ENCODE results near the gene DEFB121. TPM values are rescaled to one million over a fixed set of nuclear protein-coding genes. Genes with fewer than 3 reads are reported as not detected.
"Not testable (repeated sequence)": the region's sequence is repeated elsewhere in the genome, so short reads cannot be mapped to it uniquely, and the experiment has no call there.

DEFB121 gene
- not detected for total RNA-seq
- polyA plus RNA-seq (ENCODE audit: insufficient read length in 2 of 2) = not detected
- long read RNA-seq, donor 1 = 0 reads
- long read RNA-seq, donor 2 = 0 reads
- long read RNA-seq, donor 3 = 0 reads
- long read RNA-seq, donor 4 = 0 reads

DNA sequence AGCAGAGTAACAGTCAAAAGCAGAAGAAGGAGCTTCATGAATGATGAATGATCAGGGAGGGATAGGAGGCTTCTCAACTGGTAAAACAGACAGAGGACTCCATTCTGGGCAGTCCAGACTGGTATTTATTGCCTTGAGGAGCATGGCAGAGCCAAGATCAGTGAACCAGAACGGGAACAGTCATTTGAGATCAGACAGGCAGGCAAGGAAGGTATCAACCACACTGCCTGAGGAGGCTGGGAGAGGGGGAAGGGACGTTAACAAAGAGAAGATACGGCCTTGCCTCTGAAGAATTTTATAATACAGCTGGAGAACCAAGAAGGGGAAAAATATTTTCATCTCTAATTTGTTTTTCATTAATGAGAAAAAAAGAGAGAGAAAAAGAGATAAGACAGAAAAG lies at the start of gene DEFB121:
Gene DEFB121 (minus strand): TSS at position 101 of the 400 bp plus-strand sequence. CDS start 63 bp downstream, at position 38.
- no peaks in the 10 kb centered on the region for H3K36me3 ChIP-seq (ENCODE audit: control insufficient read depth, insufficient read depth, low read length)
- H3K27ac ChIP-seq (ENCODE audit: low read depth, low read length) = no peak within 1 kb of the TSS
- no peaks in the 10 kb centered on the region for H3K4me1 ChIP-seq (ENCODE audit: control insufficient read depth, insufficient read depth, low read length)
- H3K27me3 ChIP-seq (ENCODE audit: control insufficient read depth, insufficient read depth, low read length) = no peaks in the 10 kb centered on the region
- no peak within 1 kb of the TSS for H3K4me3 ChIP-seq (ENCODE audit: low read depth, low read length)
- peaks cover 3% of the 10 kb centered on the region for H3K9me3 ChIP-seq (ENCODE audit: control insufficient read depth, insufficient read depth, low read length)
- DNase-seq (ENCODE audit: low read depth in 4 of 6, low spot score in 6 of 6) = no peak
- 0% methylated on average over 1 of the region's 3 CpGs for WGBS (ENCODE audit: insufficient coverage)

DNA sequence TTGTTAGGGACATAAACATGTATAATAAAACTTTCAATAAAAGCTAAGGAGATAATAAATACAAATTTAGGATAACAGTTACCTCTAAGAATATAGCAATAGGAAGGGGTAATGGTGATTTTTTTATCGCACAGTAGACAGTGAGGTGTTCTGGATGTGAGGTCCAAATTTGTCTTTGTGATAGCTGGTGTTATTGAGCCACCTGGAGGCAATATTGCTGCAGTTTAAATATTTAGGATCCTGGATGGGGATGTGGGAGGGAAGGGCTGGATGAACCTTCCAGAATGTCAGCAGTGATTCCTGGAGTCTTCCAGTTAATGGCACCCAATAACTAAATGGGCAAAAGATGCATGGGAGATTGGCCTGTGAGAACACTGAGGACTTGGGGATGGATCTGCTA lies 48.3 kb upstream of the DEFB121 start:
- Histone ChIP-seq H3K4me3 (ENCODE audit: low read depth, low read length) (no peak overlapping the region), H3K27me3 (ENCODE audit: control insufficient read depth, insufficient read depth, low read length) (no peaks in the 10 kb centered on the region), H3K9me3 (ENCODE audit: control insufficient read depth, insufficient read depth, low read length) (no peaks in the 10 kb centered on the region), H3K36me3 (ENCODE audit: control insufficient read depth, insufficient read depth, low read length) (no peaks in the 10 kb centered on the region), H3K27ac (ENCODE audit: low read depth, low read length) (no peak overlapping the region), H3K4me1 (ENCODE audit: control insufficient read depth, insufficient read depth, low read length) (no peaks in the 10 kb centered on the region)
- WGBS (ENCODE audit: insufficient coverage) = 100% methylated on average over 1 of the region's 1 CpG
- no peak for DNase-seq (ENCODE audit: low read depth in 4 of 6, low spot score in 6 of 6)

- Histone ChIP-seq H3K4me3 (ENCODE audit: low read depth, low read length) (no peak overlapping the region), H3K4me1 (ENCODE audit: control insufficient read depth, insufficient read depth, low read length) (no peaks in the 10 kb centered on the region), H3K36me3 (ENCODE audit: control insufficient read depth, insufficient read depth, low read length) (no peaks in the 10 kb centered on the region), H3K27ac (ENCODE audit: low read depth, low read length) (no peak overlapping the region), H3K9me3 (ENCODE audit: control insufficient read depth, insufficient read depth, low read length) (peaks cover 1% of the 10 kb centered on the region), H3K27me3 (ENCODE audit: control insufficient read depth, insufficient read depth, low read length) (no peaks in the 10 kb centered on the region)
- WGBS (ENCODE audit: insufficient coverage) = 75% methylated on average over 2 of the region's 2 CpGs
- no peak for DNase-seq (ENCODE audit: low read depth in 4 of 6, low spot score in 6 of 6)
Observed at GRCh38 chr20:31452575-31452974, 46.6 kb upstream of the DEFB121 start.

GRCh38 chr20:31449511-31450414 lies 43.7 kb upstream of the DEFB121 start:
- no peak for DNase-seq (ENCODE audit: low read depth in 4 of 6, low spot score in 6 of 6)
- H3K27me3 ChIP-seq (ENCODE audit: control insufficient read depth, insufficient read depth, low read length) = no peaks in the 10 kb centered on the region

DNA sequence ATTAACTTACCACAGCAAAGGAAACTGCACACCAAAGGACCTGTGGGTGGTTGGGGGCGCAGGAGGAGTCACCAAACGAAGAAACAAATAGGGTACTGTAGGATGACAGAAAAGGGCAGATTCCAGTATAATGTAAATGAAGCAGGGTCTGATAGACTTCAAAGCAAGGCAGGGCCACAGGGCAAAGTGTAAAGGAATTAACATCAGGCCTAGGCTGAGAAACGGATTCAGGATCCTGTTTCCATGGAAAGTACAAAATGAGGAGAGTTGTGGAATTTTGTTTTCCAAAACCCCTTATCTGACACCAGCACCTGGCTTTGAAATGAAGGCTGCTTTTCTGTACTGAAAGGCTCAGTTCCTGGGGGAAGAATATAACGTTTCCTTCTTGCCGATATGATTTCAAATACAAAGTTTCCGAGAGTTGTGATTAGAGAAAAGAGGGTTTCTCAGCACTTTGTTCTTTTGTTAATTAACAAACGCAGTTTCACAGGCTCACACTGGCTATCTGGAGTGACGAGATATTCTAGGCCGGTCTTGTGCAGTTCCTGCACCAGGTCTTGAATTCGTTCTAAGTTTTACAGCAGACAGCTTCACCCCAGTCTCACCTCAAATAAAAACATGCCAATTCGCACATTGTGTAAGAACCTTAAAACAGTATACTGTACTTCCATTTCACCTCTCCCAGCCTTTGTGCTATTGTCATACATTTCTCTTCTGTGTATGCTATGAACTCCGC lies 40.2 kb upstream of the DEFB121 start:
- no peak overlapping the region for H3K4me3 ChIP-seq (ENCODE audit: low read depth, low read length)

More at GRCh38 chr20:31449511-31450414, 43.7 kb upstream of the DEFB121 start:
- no peak overlapping the region for H3K4me3 ChIP-seq (ENCODE audit: low read depth, low read length)
- peaks cover 1% of the 10 kb centered on the region for H3K9me3 ChIP-seq (ENCODE audit: control insufficient read depth, insufficient read depth, low read length)
- no peaks in the 10 kb centered on the region for H3K4me1 ChIP-seq (ENCODE audit: control insufficient read depth, insufficient read depth, low read length)
- H3K36me3 ChIP-seq (ENCODE audit: control insufficient read depth, insufficient read depth, low read length) = no peaks in the 10 kb centered on the region
- 60% methylated on average over 1 of the region's 8 CpGs for WGBS (ENCODE audit: insufficient coverage)
- no peak overlapping the region for H3K27ac ChIP-seq (ENCODE audit: low read depth, low read length)

GRCh38 chr20:31440012-31440659 lies 34.1 kb upstream of the DEFB121 start, which contains the start of gene DEFB123:
Gene DEFB123 (plus strand): TSS chr20:31440632. CDS start chr20:31440699, 67 bp downstream.
- Histone ChIP-seq H3K4me1 (ENCODE audit: control insufficient read depth, insufficient read depth, low read length) (no peaks in the 10 kb centered on the region), H3K27ac (ENCODE audit: low read depth, low read length) (no peak within 1 kb of the TSS), H3K27me3 (ENCODE audit: control insufficient read depth, insufficient read depth, low read length) (no peaks in the 10 kb centered on the region), H3K9me3 (ENCODE audit: control insufficient read depth, insufficient read depth, low read length) (no peaks in the 10 kb centered on the region), H3K4me3 (ENCODE audit: low read depth, low read length) (no peak within 1 kb of the TSS), H3K36me3 (ENCODE audit: control insufficient read depth, insufficient read depth, low read length) (no peaks in the 10 kb centered on the region)
- WGBS (ENCODE audit: insufficient coverage) = 71% methylated on average over 14 of the region's 16 CpGs
- no peak for DNase-seq (ENCODE audit: low read depth in 4 of 6, low spot score in 6 of 6)

More for the DNA sequence above, 40.2 kb upstream of the DEFB121 start:
- H3K27ac ChIP-seq (ENCODE audit: low read depth, low read length) = no peak overlapping the region
- peaks cover 1% of the 10 kb centered on the region for H3K9me3 ChIP-seq (ENCODE audit: control insufficient read depth, insufficient read depth, low read length)
- H3K4me1 ChIP-seq (ENCODE audit: control insufficient read depth, insufficient read depth, low read length) = no peaks in the 10 kb centered on the region
- no peaks in the 10 kb centered on the region for H3K27me3 ChIP-seq (ENCODE audit: control insufficient read depth, insufficient read depth, low read length)
- WGBS (ENCODE audit: insufficient coverage) = 61% methylated on average over 9 of the region's 12 CpGs
- DNase-seq (ENCODE audit: low read depth in 4 of 6, low spot score in 6 of 6) = no peak
- H3K36me3 ChIP-seq (ENCODE audit: control insufficient read depth, insufficient read depth, low read length) = no peaks in the 10 kb centered on the region

- H3K27me3 ChIP-seq (ENCODE audit: control insufficient read depth, insufficient read depth, low read length) = no peaks in the 10 kb centered on the region
- no peaks in the 10 kb centered on the region for H3K4me1 ChIP-seq (ENCODE audit: control insufficient read depth, insufficient read depth, low read length)
- no peaks in the 10 kb centered on the region for H3K36me3 ChIP-seq (ENCODE audit: control insufficient read depth, insufficient read depth, low read length)
- no peak overlapping the region for H3K27ac ChIP-seq (ENCODE audit: low read depth, low read length)
- no peak overlapping the region for H3K4me3 ChIP-seq (ENCODE audit: low read depth, low read length)
- WGBS (ENCODE audit: insufficient coverage) = 56% methylated on average over 2 of the region's 4 CpGs
- no peak for DNase-seq (ENCODE audit: low read depth in 4 of 6, low spot score in 6 of 6)
- no peaks in the 10 kb centered on the region for H3K9me3 ChIP-seq (ENCODE audit: control insufficient read depth, insufficient read depth, low read length)
Observed at GRCh38 chr20:31430568-31431115, 24.6 kb upstream of the DEFB121 start.

DNA sequence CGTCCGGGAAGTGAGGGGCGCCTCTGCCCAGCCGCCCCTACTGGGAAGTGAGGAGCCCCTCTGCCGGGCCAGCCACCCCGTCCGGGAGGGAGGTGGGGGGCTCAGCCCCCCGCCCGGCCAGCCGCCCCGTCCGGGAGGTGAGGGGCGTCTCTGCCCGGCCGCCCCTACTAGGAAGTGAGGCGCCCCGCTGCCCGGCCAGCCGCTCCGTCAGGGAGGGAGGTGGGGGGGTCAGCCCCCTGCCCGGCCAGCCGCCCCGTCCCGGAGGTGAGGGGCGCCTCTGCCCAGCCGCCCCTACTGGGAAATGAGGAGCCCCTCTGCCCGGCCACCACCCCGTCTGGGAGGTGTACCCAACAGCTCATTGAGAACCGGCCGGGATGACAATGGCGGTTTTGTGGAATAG lies 21.6 kb upstream of the DEFB121 start:
- DNase-seq (ENCODE audit: low read depth in 4 of 6, low spot score in 6 of 6); H3K4me1 ChIP-seq (ENCODE audit: control insufficient read depth, insufficient read depth, low read length); H3K27me3 ChIP-seq (ENCODE audit: control insufficient read depth, insufficient read depth, low read length); H3K27ac ChIP-seq (ENCODE audit: low read depth, low read length); H3K36me3 ChIP-seq (ENCODE audit: control insufficient read depth, insufficient read depth, low read length); H3K9me3 ChIP-seq (ENCODE audit: control insufficient read depth, insufficient read depth, low read length); H3K4me3 ChIP-seq (ENCODE audit: low read depth, low read length): not testable (repeated sequence)
- 95% methylated on average over 14 of the region's 31 CpGs for WGBS (ENCODE audit: insufficient coverage)

DNA sequence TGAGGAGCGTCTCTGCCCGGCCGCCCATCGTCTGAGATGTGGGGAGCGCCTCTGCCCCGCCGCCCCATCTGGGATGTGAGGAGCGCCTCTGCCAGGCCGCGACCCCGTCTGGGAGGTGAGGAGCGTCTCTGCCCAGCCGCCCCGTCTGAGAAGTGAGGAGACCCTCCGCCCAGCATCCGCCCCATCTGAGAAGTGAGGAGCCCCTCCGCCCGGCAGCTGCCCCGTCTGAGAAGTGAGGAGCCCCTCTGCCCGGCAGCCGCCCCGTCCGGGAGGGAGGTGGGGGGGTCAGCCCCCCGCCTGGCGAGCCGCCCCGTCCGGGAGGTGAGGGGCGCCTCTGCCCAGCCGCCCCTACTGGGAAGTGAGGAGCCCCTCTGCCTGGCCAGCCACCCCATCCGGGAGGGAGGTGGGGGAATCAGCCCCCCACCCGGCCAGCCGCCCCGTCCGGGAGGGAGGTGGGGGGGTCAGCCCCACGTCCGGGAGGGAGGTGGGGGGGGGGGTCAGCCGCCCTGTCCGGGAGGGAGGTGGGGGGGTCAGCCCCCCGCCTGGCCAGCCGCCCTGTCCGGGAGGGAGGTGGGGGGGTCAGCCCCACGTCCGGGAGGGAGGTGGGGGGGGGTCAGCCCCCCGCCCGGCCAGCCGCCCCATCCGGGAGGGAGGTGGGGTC lies 21.0 kb upstream of the DEFB121 start:
- not testable (repeated sequence) for DNase-seq (ENCODE audit: low read depth in 4 of 6, low spot score in 6 of 6); H3K9me3 ChIP-seq (ENCODE audit: control insufficient read depth, insufficient read depth, low read length); H3K27me3 ChIP-seq (ENCODE audit: control insufficient read depth, insufficient read depth, low read length); H3K36me3 ChIP-seq (ENCODE audit: control insufficient read depth, insufficient read depth, low read length); H3K27ac ChIP-seq (ENCODE audit: low read depth, low read length); H3K4me1 ChIP-seq (ENCODE audit: control insufficient read depth, insufficient read depth, low read length); H3K4me3 ChIP-seq (ENCODE audit: low read depth, low read length)
- no CpG with 5 or more reads among the region's 48 CpGs for WGBS (ENCODE audit: insufficient coverage)

Data from spinal cord (tissue), 10 donors.